ENCODE data around the gene TBC1D7. TPM values are rescaled to one million over a fixed set of nuclear protein-coding genes. Genes with fewer than 3 reads are reported as not detected.

Gene TBC1D7
- total and polyA plus RNA-seq, 7 experiments from 2014 or later: 11.7 to 34.6 (median 16.9) TPM

DNA sequence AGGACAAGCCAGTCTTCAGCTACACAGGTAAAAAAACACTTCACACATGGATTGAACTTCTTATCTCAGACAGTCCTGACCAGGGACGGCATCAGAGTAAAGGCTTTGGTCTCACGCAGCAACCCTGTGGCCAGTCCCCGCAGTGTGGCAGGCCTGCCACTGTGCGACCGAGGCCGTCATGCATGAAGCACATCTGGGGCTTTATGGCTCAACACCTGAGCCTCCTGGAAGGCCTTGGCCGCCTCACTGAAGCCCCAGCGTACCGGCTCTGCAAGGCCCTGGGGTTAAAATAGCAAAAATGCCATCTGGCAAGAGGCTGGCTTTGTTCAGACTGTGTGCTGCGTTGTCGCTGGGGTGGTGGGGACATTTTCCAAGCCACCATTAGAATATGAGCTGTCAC lies 32.8 kb downstream of the TBC1D7 start:
- Histone ChIP-seq H3K9me3 (ENCODE audit: control insufficient read depth in 2 of 3, low read length in 3 of 3) (no peaks in the 10 kb centered on the region), H3K4me3 (ENCODE audit: low read length) (no peak overlapping the region), H3K27me3 (ENCODE audit: control insufficient read depth in 2 of 2, insufficient read depth in 2 of 2, low read length in 2 of 2) (no peaks in the 10 kb centered on the region), H3K36me3 (ENCODE audit: control insufficient read depth in 2 of 3, insufficient read depth in 3 of 3, low read length in 3 of 3) (peaks cover 0 to 66% (median 0%) of the 10 kb centered on the region in 3 experiments), H3K4me1 (ENCODE audit: control insufficient read depth in 2 of 2, insufficient read depth in 2 of 2, low read length in 2 of 2) (no peaks in the 10 kb centered on the region), H3K27ac (ENCODE audit: low read depth, low read length) (no peak overlapping the region)
- Mint-ChIP-seq H3K4me3 (no peak overlapping the region), H3K4me1 (peaks cover 0 to 2% (median 0%) of the 10 kb centered on the region in 7 donors), H3K9me3 (peaks cover 0 to 3% (median 0%) of the 10 kb centered on the region in 11 donors), H3K36me3 (peaks cover 23 to 86% (median 57%) of the 10 kb centered on the region in 5 donors), H3K27me3 (no peaks in the 10 kb centered on the region), H3K27ac (no peak overlapping the region)
- ChIA-PET CTCF (no interaction called here), POLR2A (no interaction called here)
- no peak for ATAC-seq
- DNase-seq: peak in 1 of 9 donors; percentile 2
- intact Hi-C loops (cut with micrococcal nuclease): no loop called here

DNA sequence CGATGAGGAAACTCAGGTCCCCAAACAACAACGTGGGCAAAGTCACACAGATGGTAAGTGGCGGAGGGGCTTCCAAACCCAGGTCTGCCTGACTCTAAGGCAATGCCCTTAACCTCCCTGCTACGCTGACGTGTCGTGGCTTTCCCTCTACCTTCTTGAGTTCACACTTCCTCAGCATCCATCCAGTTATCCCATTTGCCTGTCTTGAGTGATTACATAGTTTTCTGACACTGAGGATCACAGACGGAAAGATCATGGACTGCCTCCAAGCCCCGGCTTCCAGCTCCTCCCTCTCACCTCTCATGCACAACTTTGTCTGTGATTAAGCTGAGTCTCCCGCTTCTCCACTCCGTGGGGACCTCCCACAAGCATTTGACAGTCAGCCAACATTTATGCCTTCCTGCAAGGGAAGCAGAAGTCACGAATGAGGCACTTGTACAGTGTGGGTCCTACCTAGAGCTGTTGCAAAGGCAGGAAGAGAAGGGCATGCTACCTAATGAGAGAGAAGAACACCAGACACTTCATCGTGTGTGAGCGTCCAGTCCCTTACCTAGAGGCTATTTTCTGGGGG lies 33.8 kb downstream of the TBC1D7 start:
- peaks cover 23 to 85% (median 64%) of the 10 kb centered on the region in 5 donors for H3K36me3 Mint-ChIP-seq
- DNase-seq (no peak), ATAC-seq (peak; percentile 40)
- H3K9me3 Mint-ChIP-seq: peaks cover 0 to 8% (median 4%) of the 10 kb centered on the region in 11 donors
- intact Hi-C loops (cut with micrococcal nuclease): no loop called here
- H3K4me1 Mint-ChIP-seq: peaks cover 0 to 2% (median 0%) of the 10 kb centered on the region in 7 donors
- Histone ChIP-seq H3K27ac (ENCODE audit: low read depth, low read length) (no peak overlapping the region), H3K4me3 (ENCODE audit: low read length) (no peak overlapping the region), H3K9me3 (ENCODE audit: control insufficient read depth in 2 of 3, low read length in 3 of 3) (no peaks in the 10 kb centered on the region), H3K27me3 (ENCODE audit: control insufficient read depth in 2 of 2, insufficient read depth in 2 of 2, low read length in 2 of 2) (no peaks in the 10 kb centered on the region), H3K4me1 (ENCODE audit: control insufficient read depth in 2 of 2, insufficient read depth in 2 of 2, low read length in 2 of 2) (no peaks in the 10 kb centered on the region), H3K36me3 (ENCODE audit: control insufficient read depth in 2 of 3, insufficient read depth in 3 of 3, low read length in 3 of 3) (peaks cover 0 to 56% (median 0%) of the 10 kb centered on the region in 3 experiments)
- no peak overlapping the region for H3K27ac Mint-ChIP-seq
- H3K4me3 Mint-ChIP-seq: no peak overlapping the region
- ChIA-PET POLR2A (no interaction called here), CTCF (no interaction called here)
- H3K27me3 Mint-ChIP-seq: no peaks in the 10 kb centered on the region

DNA sequence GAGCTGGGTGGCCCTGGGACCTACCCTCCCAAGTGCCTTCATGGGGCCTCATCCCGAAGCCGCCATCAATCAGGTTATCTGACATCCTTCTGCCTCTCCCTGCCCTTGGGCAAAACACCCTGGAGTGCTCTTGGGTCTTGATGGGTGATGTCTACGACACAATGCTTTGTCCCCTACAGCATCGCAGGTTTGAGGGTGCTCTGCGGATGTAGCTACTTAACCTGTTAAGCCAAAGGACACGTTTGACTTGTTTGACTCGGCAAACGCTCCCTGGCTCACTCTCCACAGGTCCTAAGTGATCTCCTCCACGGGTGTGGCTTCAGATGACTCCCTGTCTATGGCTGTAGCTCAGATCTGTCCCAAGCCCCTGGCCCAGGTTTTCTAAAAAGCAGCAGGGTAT lies 35.6 kb downstream of the TBC1D7 start:
- no peaks in the 10 kb centered on the region for H3K27me3 Mint-ChIP-seq
- DNase-seq: no peak
- peaks cover 21 to 80% (median 55%) of the 10 kb centered on the region in 5 donors for H3K36me3 Mint-ChIP-seq
- ATAC-seq: no peak
- H3K4me3 Mint-ChIP-seq: no peak overlapping the region
- Histone ChIP-seq H3K4me1 (ENCODE audit: control insufficient read depth in 2 of 2, insufficient read depth in 2 of 2, low read length in 2 of 2) (no peaks in the 10 kb centered on the region), H3K27me3 (ENCODE audit: control insufficient read depth in 2 of 2, insufficient read depth in 2 of 2, low read length in 2 of 2) (no peaks in the 10 kb centered on the region), H3K36me3 (ENCODE audit: control insufficient read depth in 2 of 3, insufficient read depth in 3 of 3, low read length in 3 of 3) (peaks cover 0 to 53% (median 0%) of the 10 kb centered on the region in 3 experiments), H3K9me3 (ENCODE audit: control insufficient read depth in 2 of 3, low read length in 3 of 3) (peaks cover 0 to 8% (median under 1%) of the 10 kb centered on the region in 3 experiments), H3K27ac (ENCODE audit: low read depth, low read length) (no peak overlapping the region), H3K4me3 (ENCODE audit: low read length) (no peak overlapping the region)
- H3K4me1 Mint-ChIP-seq: peaks cover 0 to 2% (median 0%) of the 10 kb centered on the region in 7 donors
- POLR2A ChIA-PET: no interaction called here
- H3K9me3 Mint-ChIP-seq: peaks cover 0 to 24% (median 8%) of the 10 kb centered on the region in 11 donors
- CTCF ChIA-PET: no interaction called here
- intact Hi-C loops (cut with micrococcal nuclease): no loop called here
- no peak overlapping the region for H3K27ac Mint-ChIP-seq

DNA sequence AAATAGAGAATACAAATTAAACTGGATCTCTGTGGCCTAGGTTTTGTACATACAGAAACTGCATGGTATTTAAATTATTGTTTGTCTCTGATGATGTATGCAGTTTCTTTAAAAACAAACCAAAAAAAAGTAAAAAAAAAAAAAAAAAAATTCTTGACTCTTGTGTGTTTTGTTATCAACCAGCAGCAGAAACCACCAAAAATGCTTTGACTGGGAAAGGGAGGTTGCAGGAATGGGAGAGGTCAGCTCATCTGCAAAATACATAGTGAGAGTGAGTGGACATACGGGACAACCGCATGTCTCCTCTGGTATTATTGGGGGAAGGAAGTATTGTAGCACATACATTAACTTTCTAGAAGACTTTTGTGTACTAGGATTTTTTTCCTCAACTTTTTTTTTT lies 38.0 kb downstream of the TBC1D7 start:
- POLR2A ChIA-PET: no interaction called here

DNA sequence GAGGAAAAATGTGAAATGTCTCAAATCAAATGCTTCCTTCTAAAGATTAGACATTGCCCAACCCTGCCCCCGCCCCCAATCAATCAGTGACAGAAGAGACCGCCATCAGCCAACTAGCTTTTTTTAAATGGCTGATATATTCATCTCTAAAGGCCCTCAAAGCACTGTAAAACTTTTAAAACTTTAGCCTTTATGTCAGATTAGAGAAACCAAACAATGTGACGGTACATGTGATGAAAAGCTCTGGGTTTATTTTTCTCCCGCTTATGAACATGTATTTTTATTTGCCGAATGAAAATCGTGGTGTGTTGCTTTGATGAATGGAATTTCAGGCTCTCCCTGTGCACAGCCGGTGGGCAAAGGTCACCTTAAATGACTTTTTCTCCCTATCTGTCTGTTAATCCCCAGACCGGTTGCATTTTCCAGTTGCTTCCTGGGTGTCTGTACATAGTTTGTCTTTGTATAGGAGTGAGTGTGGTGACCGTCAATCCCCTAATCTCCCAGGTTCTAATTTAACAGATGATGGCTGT lies 38.5 kb downstream of the TBC1D7 start:
- Mint-ChIP-seq H3K4me1 (no peaks in the 10 kb centered on the region), H3K27me3 (no peaks in the 10 kb centered on the region), H3K4me3 (no peak overlapping the region), H3K27ac (no peak overlapping the region), H3K36me3 (peaks cover 22 to 65% (median 58%) of the 10 kb centered on the region in 5 donors), H3K9me3 (peaks cover 0 to 49% (median 16%) of the 10 kb centered on the region in 11 donors)
- Histone ChIP-seq H3K4me1 (ENCODE audit: control insufficient read depth in 2 of 2, insufficient read depth in 2 of 2, low read length in 2 of 2) (no peaks in the 10 kb centered on the region), H3K4me3 (ENCODE audit: low read length) (no peak overlapping the region), H3K9me3 (ENCODE audit: control insufficient read depth in 2 of 3, low read length in 3 of 3) (peaks cover 0 to 28% (median 15%) of the 10 kb centered on the region in 3 experiments), H3K27me3 (ENCODE audit: control insufficient read depth in 2 of 2, insufficient read depth in 2 of 2, low read length in 2 of 2) (no peaks in the 10 kb centered on the region), H3K27ac (ENCODE audit: low read depth, low read length) (no peak overlapping the region), H3K36me3 (ENCODE audit: control insufficient read depth in 2 of 3, insufficient read depth in 3 of 3, low read length in 3 of 3) (peaks cover 0 to 28% (median 0%) of the 10 kb centered on the region in 3 experiments)
- ATAC-seq: no peak
- ChIA-PET CTCF (no interaction called here), POLR2A (no interaction called here)
- DNase-seq: no peak
- intact Hi-C loops (cut with micrococcal nuclease): no loop called here

More for the DNA sequence above, 38.0 kb downstream of the TBC1D7 start:
- Mint-ChIP-seq H3K4me1 (peaks cover 0 to 2% (median 0%) of the 10 kb centered on the region in 7 donors), H3K27ac (no peak overlapping the region), H3K4me3 (no peak overlapping the region), H3K9me3 (peaks cover 0 to 48% (median 16%) of the 10 kb centered on the region in 11 donors), H3K27me3 (no peaks in the 10 kb centered on the region), H3K36me3 (peaks cover 26 to 70% (median 62%) of the 10 kb centered on the region in 5 donors)
- intact Hi-C loops (cut with micrococcal nuclease): no loop called here
- Histone ChIP-seq H3K9me3 (ENCODE audit: control insufficient read depth in 2 of 3, low read length in 3 of 3) (peaks cover 0 to 28% (median 15%) of the 10 kb centered on the region in 3 experiments), H3K4me3 (ENCODE audit: low read length) (no peak overlapping the region), H3K4me1 (ENCODE audit: control insufficient read depth in 2 of 2, insufficient read depth in 2 of 2, low read length in 2 of 2) (no peaks in the 10 kb centered on the region), H3K36me3 (ENCODE audit: control insufficient read depth in 2 of 3, insufficient read depth in 3 of 3, low read length in 3 of 3) (peaks cover 0 to 32% (median 0%) of the 10 kb centered on the region in 3 experiments), H3K27ac (ENCODE audit: low read depth, low read length) (no peak overlapping the region), H3K27me3 (ENCODE audit: control insufficient read depth in 2 of 2, insufficient read depth in 2 of 2, low read length in 2 of 2) (no peaks in the 10 kb centered on the region)
- DNase-seq (no peak), ATAC-seq (no peak)
- CTCF ChIA-PET: no interaction called here

DNA sequence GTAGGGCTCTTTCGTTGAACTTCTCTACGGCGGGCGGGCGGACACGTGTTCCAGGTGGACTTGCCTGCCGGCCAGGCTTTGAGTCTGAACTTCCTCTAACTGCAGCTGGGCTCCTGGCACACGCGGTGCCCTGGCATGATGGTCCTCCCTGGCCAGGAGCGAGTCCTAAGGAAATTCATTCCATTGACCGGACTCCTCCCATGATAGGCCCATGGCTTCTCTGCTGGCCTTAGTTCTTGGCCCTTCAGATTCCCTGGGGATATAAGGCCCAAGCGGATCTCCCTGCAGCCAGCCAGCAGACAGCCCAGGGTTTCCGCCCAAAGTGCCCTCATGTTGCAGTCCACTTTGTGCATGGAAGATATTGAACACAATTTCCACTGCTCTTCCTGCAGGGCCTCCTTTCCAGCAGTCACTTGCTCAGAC lies 39.4 kb downstream of the TBC1D7 start:
- Histone ChIP-seq H3K27ac (ENCODE audit: low read depth, low read length) (no peak overlapping the region), H3K4me3 (ENCODE audit: low read length) (no peak overlapping the region), H3K9me3 (ENCODE audit: control insufficient read depth in 2 of 3, low read length in 3 of 3) (peaks cover 0 to 28% (median 15%) of the 10 kb centered on the region in 3 experiments), H3K27me3 (ENCODE audit: control insufficient read depth in 2 of 2, insufficient read depth in 2 of 2, low read length in 2 of 2) (no peaks in the 10 kb centered on the region), H3K36me3 (ENCODE audit: control insufficient read depth in 2 of 3, insufficient read depth in 3 of 3, low read length in 3 of 3) (peaks cover 0 to 19% (median 0%) of the 10 kb centered on the region in 3 experiments), H3K4me1 (ENCODE audit: control insufficient read depth in 2 of 2, insufficient read depth in 2 of 2, low read length in 2 of 2) (no peaks in the 10 kb centered on the region)
- Mint-ChIP-seq H3K9me3 (peaks cover 0 to 54% (median 16%) of the 10 kb centered on the region in 11 donors), H3K4me3 (no peak overlapping the region), H3K4me1 (no peaks in the 10 kb centered on the region), H3K27ac (no peak overlapping the region), H3K36me3 (peaks cover 15 to 57% (median 49%) of the 10 kb centered on the region in 5 donors), H3K27me3 (no peaks in the 10 kb centered on the region)
- DNase-seq (no peak), ATAC-seq (no peak)
- CTCF ChIA-PET: no interaction called here
- POLR2A ChIA-PET: no interaction called here
- intact Hi-C loops (cut with micrococcal nuclease): no loop called here

DNA sequence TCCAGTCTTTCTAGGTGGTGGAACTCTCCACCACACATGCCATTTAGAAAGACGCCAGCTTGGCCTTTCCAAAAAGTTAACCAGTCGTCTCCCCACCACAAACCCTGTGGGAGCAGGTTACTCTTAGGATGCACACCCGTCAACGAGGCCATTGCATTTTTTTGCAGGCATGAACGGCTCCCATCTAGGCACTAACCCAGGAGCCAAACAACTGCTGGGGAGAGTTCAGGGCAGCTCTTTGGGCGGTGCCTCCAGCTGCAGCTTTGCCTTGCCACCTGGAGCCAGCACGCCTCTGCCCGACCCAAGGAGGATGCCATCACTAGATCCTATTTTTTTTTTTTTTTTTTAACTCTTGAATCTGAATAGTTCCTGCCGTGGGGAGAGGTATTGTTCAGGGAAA lies 39.9 kb downstream of the TBC1D7 start:
- Mint-ChIP-seq H3K9me3 (peaks cover 0 to 59% (median 16%) of the 10 kb centered on the region in 11 donors), H3K4me3 (no peak overlapping the region), H3K27ac (no peak overlapping the region), H3K27me3 (no peaks in the 10 kb centered on the region), H3K36me3 (peaks cover 13 to 54% (median 45%) of the 10 kb centered on the region in 5 donors), H3K4me1 (no peaks in the 10 kb centered on the region)
- Histone ChIP-seq H3K4me1 (ENCODE audit: control insufficient read depth in 2 of 2, insufficient read depth in 2 of 2, low read length in 2 of 2) (no peaks in the 10 kb centered on the region), H3K27me3 (ENCODE audit: control insufficient read depth in 2 of 2, insufficient read depth in 2 of 2, low read length in 2 of 2) (no peaks in the 10 kb centered on the region), H3K36me3 (ENCODE audit: control insufficient read depth in 2 of 3, insufficient read depth in 3 of 3, low read length in 3 of 3) (peaks cover 0 to 16% (median 0%) of the 10 kb centered on the region in 3 experiments), H3K4me3 (ENCODE audit: low read length) (no peak overlapping the region), H3K9me3 (ENCODE audit: control insufficient read depth in 2 of 3, low read length in 3 of 3) (peaks cover 0 to 28% (median 15%) of the 10 kb centered on the region in 3 experiments), H3K27ac (ENCODE audit: low read depth, low read length) (no peak overlapping the region)
- ChIA-PET POLR2A (no interaction called here), CTCF (no interaction called here)
- intact Hi-C loops (cut with micrococcal nuclease): no loop called here
- no peak for DNase-seq
- no peak for ATAC-seq

Data from naive thymus-derived CD4-positive, alpha-beta T cell (primary cell).